HEK293 (cell line): Measurements from ENCODE around the gene JMJD6.

Experiments used
- CTCF ChIA-PET: fragments of 350-600 bp; formaldehyde crosslinking; extraction: SDS; loops from one replicate; lab custom pipeline; 2021; ENCODE audit warnings: antibody characterized with exemption; lab: Yijun Ruan, JAX
- POLR2A ChIA-PET: fragments of 300-600 bp; formaldehyde crosslinking; extraction: SDS; loops from one replicate; lab custom pipeline; 2020; ENCODE audit warnings: antibody characterized with exemption, inconsistent platforms; lab: Yijun Ruan, JAX
- H3K27ac ChIP-seq: fragments of 200-500 bp; sonication (Bioruptor generic); 2 replicates; pipeline ENCODE4 v1.5.1; 2014; ENCODE audit warnings: low read depth, low read length, control low read depth, inconsistent platforms; ENCODE audit errors: extremely low read depth
- H3K36me3 ChIP-seq, 2 experiments: fragments of 200-500 bp in 1 of 2; sonication (Bioruptor generic) in 1 of 2; 1 replicate in 1 of 2; 2 replicates in 1 of 2; pipeline ENCODE4 v1.5.1; 2014 to 2017; ENCODE audit warnings: inconsistent platforms in 2 of 2, low read length in 2 of 2; ENCODE audit not compliant: control insufficient read depth in 2 of 2, insufficient read depth in 1 of 2
- H3K4me1 ChIP-seq: fragments of 200-500 bp; sonication (Bioruptor generic); 2 replicates; pipeline ENCODE4 v1.5.1; 2014; ENCODE audit warnings: mild to moderate bottlenecking, low read length, inconsistent platforms; ENCODE audit not compliant: control insufficient read depth, insufficient read depth
- H3K4me3 ChIP-seq: 2 replicates; pipeline ENCODE4 v1.5.1; 2011; ENCODE audit warnings: low read depth, mild to moderate bottlenecking, control low read depth, low read length, moderate library complexity
- H3K9me3 ChIP-seq: fragments of 200-500 bp; sonication (Bioruptor generic); 2 replicates; pipeline ENCODE4 v1.5.1; 2014; ENCODE audit warnings: low read depth, low read length, inconsistent platforms; ENCODE audit not compliant: control insufficient read depth, insufficient read depth
- GLIS2 ChIP-seq: fragments of 450-650 bp; formaldehyde crosslinking; IDR thresholded peaks from 2 replicates; pipeline ENCODE4 v1.5.1; 2016; ENCODE audit warnings: missing biosample characterization, missing genetic modification characterization
- HOXD13 ChIP-seq: sonication (generic); formaldehyde crosslinking; IDR thresholded peaks from 2 replicates; pipeline ENCODE4 v1.8.0; 2022; ENCODE audit warnings: missing genetic modification reagents, borderline replicate concordance
- KLF9 ChIP-seq: fragments of 450-650 bp; formaldehyde crosslinking; IDR thresholded peaks from 2 replicates; pipeline ENCODE4 v1.5.1; 2016; ENCODE audit warnings: missing biosample characterization, missing genetic modification characterization, low read depth
- OVOL3 ChIP-seq: fragments of 450-650 bp; formaldehyde crosslinking; IDR thresholded peaks from 2 replicates; pipeline ENCODE4 v1.5.1; 2016; ENCODE audit warnings: missing biosample characterization, missing genetic modification characterization
- SCRT1 ChIP-seq: fragments of 450-650 bp; formaldehyde crosslinking; IDR thresholded peaks from 2 replicates; pipeline ENCODE4 v1.5.1; 2016; ENCODE audit warnings: missing biosample characterization, missing genetic modification characterization, borderline replicate concordance
- TRIM28 ChIP-seq: IDR thresholded peaks from 2 replicates; pipeline ENCODE4 v1.6.1; 2011; ENCODE audit warnings: low read length, control low read depth, borderline replicate concordance
- WT1 ChIP-seq: fragments of 450-650 bp; formaldehyde crosslinking; IDR thresholded peaks from 2 replicates; pipeline ENCODE4 v1.5.1; 2016; ENCODE audit warnings: missing biosample characterization, missing genetic modification characterization
- YY2 ChIP-seq: fragments of 450-650 bp; formaldehyde crosslinking; IDR thresholded peaks from 2 replicates; pipeline ENCODE4 v1.5.1; 2016; ENCODE audit warnings: missing biosample characterization, missing genetic modification characterization
- ZFHX2 ChIP-seq: fragments of 450-650 bp; formaldehyde crosslinking; conservative IDR thresholded peaks from 2 replicates; pipeline ENCODE4 v1.5.1; 2016; ENCODE audit warnings: missing biosample characterization, missing genetic modification characterization
- ZFP41 ChIP-seq: fragments of 450-650 bp; formaldehyde crosslinking; IDR thresholded peaks from 2 replicates; pipeline ENCODE4 v1.5.1; 2016; ENCODE audit warnings: missing biosample characterization, missing genetic modification characterization, borderline replicate concordance
- ZNF146 ChIP-seq: fragments of 450-650 bp; formaldehyde crosslinking; IDR thresholded peaks from 2 replicates; pipeline ENCODE4 v1.5.1; 2016; ENCODE audit warnings: missing biosample characterization, missing genetic modification characterization
- ZNF23 ChIP-seq: fragments of 450-650 bp; formaldehyde crosslinking; IDR thresholded peaks from 2 replicates; pipeline ENCODE4 v1.5.1; 2016; ENCODE audit warnings: missing biosample characterization, missing genetic modification characterization, borderline replicate concordance
- ZNF560 ChIP-seq: fragments of 450-650 bp; formaldehyde crosslinking; IDR thresholded peaks from 2 replicates; pipeline ENCODE4 v1.5.1; 2017; ENCODE audit warnings: missing biosample characterization, missing genetic modification characterization, borderline replicate concordance
- ZNF610 ChIP-seq: fragments of 450-650 bp; formaldehyde crosslinking; IDR thresholded peaks from 2 replicates; pipeline ENCODE4 v1.5.1; 2016; ENCODE audit warnings: missing biosample characterization, missing genetic modification characterization, borderline replicate concordance
- ZNF654 ChIP-seq: fragments of 450-650 bp; formaldehyde crosslinking; IDR thresholded peaks from 2 replicates; pipeline ENCODE4 v1.5.1; 2016; ENCODE audit warnings: low read depth, missing biosample characterization, missing genetic modification characterization
- ZNF664 ChIP-seq: fragments of 450-650 bp; formaldehyde crosslinking; IDR thresholded peaks from 2 replicates; pipeline ENCODE4 v1.5.1; 2016; ENCODE audit warnings: missing biosample characterization, missing genetic modification characterization
- ZNF747 ChIP-seq: fragments of 450-650 bp; formaldehyde crosslinking; IDR thresholded peaks from 2 replicates; pipeline ENCODE4 v1.5.1; 2016; ENCODE audit warnings: missing biosample characterization, missing genetic modification characterization
- ZNF792 ChIP-seq: fragments of 450-650 bp; formaldehyde crosslinking; IDR thresholded peaks from 2 replicates; pipeline ENCODE4 v1.5.1; 2016; ENCODE audit warnings: missing biosample characterization, missing genetic modification characterization
- ZNF843 ChIP-seq: fragments of 450-650 bp; formaldehyde crosslinking; IDR thresholded peaks from 2 replicates; pipeline ENCODE4 v1.5.1; 2016; ENCODE audit warnings: missing biosample characterization, missing genetic modification characterization
- TF ChIP-seq, protein P1 (sequence below): fragments of 450-650 bp; formaldehyde crosslinking; IDR thresholded peaks from 2 replicates; pipeline ENCODE4 v1.5.1; 2016; ENCODE audit warnings: missing biosample characterization, missing genetic modification characterization, borderline replicate concordance
- TF ChIP-seq, protein P2 (sequence below): fragments of 450-650 bp; formaldehyde crosslinking; IDR thresholded peaks from 2 replicates; pipeline ENCODE4 v1.5.1; 2016; ENCODE audit warnings: missing biosample characterization, missing genetic modification characterization
- TF ChIP-seq, protein P3 (sequence below): fragments of 450-650 bp; IDR thresholded peaks from 2 replicates; pipeline ENCODE4 v1.5.1; 2018; ENCODE audit warnings: missing biosample characterization, mild to moderate bottlenecking, missing genetic modification characterization
- TF ChIP-seq, protein P4 (sequence below): fragments of 450-650 bp; formaldehyde crosslinking; IDR thresholded peaks from 2 replicates; pipeline ENCODE4 v1.5.1; 2016; ENCODE audit warnings: missing biosample characterization, missing genetic modification characterization

JMJD6 gene

DNA sequence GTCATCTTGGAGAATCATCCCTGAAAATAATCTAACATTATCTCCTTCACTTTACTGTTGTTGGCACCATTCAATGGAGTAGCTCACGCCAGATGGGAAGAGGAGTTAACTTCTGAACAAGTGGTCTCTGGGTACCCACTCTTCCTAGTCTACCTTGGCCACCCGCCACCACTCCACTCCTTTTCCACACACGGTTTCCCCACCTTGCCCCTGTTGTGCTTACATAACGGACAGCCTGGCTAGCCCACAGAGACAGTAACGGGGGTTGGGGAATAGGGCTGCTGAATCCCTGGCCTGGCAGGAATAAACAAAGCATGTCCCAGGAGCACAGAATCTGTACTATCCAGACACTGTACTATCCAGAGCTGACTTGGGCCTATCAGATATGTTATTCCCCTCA is 12.1 kb downstream of the JMJD6 start (continued):
- TF ChIP-seq, protein P1, sequence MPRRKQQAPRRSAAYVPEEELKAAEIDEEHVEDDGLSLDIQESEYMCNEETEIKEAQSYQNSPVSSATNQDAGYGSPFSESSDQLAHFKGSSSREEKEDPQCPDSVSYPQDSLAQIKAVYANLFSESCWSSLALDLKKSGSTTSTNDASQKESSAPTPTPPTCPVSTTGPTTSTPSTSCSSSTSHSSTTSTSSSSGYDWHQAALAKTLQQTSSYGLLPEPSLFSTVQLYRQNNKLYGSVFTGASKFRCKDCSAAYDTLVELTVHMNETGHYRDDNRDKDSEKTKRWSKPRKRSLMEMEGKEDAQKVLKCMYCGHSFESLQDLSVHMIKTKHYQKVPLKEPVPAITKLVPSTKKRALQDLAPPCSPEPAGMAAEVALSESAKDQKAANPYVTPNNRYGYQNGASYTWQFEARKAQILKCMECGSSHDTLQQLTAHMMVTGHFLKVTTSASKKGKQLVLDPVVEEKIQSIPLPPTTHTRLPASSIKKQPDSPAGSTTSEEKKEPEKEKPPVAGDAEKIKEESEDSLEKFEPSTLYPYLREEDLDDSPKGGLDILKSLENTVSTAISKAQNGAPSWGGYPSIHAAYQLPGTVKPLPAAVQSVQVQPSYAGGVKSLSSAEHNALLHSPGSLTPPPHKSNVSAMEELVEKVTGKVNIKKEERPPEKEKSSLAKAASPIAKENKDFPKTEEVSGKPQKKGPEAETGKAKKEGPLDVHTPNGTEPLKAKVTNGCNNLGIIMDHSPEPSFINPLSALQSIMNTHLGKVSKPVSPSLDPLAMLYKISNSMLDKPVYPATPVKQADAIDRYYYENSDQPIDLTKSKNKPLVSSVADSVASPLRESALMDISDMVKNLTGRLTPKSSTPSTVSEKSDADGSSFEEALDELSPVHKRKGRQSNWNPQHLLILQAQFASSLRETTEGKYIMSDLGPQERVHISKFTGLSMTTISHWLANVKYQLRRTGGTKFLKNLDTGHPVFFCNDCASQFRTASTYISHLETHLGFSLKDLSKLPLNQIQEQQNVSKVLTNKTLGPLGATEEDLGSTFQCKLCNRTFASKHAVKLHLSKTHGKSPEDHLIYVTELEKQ, result no peak
- TF ChIP-seq ZNF843 (tag by site-specific recombination) (no peak), HOXD13 (CRISPR knock-in tag) (no peak), YY2 (tag by site-specific recombination) (no peak)

DNA sequence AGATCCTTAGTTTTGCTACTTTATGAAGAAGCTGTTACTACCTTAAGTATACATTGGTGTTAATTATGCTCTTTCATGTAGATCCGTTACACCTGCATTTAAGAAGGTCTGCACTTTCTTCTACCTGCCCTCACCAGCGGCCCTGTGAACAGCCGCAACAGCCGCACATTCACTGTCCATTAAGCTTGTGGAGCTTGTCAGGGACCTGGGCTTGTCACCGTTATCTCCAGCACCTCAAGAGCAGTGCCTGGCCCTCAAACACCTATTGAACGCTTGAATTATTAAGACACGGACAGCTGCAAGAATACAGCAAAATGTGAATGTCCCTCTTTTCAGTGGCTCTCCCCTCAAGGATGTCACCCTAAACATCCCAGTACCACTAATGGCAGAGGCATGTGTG is 12.6 kb downstream of the JMJD6 start:
- Histone ChIP-seq H3K27ac (no peak overlapping the region), H3K9me3 (no peaks in the 10 kb centered on the region), H3K36me3 (peaks cover 21 to 55% of the 10 kb centered on the region in 2 experiments; a peak in 2 of 3 replicates), H3K4me3 (no peak overlapping the region), H3K4me1 (peaks cover 43% of the 10 kb centered on the region)
- ChIA-PET CTCF (interaction anchor here (0.5 to 9.8 kb wide), 28 partner anchors 11 to 1649 kb away, joined by 3 to 175 read pairs (median 5); partner anchors contain the start of genes JMJD6, METTL23, PRCD and ST6GALNAC1), POLR2A (interaction anchor here (0.9 to 2.1 kb wide), 7 partner anchors 9 to 128 kb away, joined by 3 to 8 read pairs (median 4); partner anchors contain the start of genes SRSF2 and ST6GALNAC2)
- TF ChIP-seq ZNF610 (tag by site-specific recombination) (no peak), SCRT1 (tag by site-specific recombination) (no peak), ZNF747 (tag by site-specific recombination) (no peak), TRIM28 (no peak), KLF9 (tag by site-specific recombination) (no peak), ZNF664 (tag by site-specific recombination) (no peak), ZNF792 (no peak), ZNF654 (tag by site-specific recombination) (no peak), GLIS2 (no peak), ZFP41 (tag by site-specific recombination) (no peak), ZFHX2 (tag by site-specific recombination) (no peak), ZNF146 (tag by site-specific recombination) (no peak), ZNF23 (tag by site-specific recombination) (no peak), ZNF560 (no peak), OVOL3 (tag by site-specific recombination) (no peak), WT1 (no peak)
- TF ChIP-seq, protein P2, sequence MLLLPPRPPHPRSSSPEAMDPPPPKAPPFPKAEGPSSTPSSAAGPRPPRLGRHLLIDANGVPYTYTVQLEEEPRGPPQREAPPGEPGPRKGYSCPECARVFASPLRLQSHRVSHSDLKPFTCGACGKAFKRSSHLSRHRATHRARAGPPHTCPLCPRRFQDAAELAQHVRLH (tag by site-specific recombination), result no peak
- TF ChIP-seq, protein P3, sequence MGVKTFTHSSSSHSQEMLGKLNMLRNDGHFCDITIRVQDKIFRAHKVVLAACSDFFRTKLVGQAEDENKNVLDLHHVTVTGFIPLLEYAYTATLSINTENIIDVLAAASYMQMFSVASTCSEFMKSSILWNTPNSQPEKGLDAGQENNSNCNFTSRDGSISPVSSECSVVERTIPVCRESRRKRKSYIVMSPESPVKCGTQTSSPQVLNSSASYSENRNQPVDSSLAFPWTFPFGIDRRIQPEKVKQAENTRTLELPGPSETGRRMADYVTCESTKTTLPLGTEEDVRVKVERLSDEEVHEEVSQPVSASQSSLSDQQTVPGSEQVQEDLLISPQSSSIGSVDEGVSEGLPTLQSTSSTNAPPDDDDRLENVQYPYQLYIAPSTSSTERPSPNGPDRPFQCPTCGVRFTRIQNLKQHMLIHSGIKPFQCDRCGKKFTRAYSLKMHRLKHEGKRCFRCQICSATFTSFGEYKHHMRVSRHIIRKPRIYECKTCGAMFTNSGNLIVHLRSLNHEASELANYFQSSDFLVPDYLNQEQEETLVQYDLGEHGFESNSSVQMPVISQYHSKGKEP (tag by site-specific recombination), result no peak
- TF ChIP-seq, protein P4, sequence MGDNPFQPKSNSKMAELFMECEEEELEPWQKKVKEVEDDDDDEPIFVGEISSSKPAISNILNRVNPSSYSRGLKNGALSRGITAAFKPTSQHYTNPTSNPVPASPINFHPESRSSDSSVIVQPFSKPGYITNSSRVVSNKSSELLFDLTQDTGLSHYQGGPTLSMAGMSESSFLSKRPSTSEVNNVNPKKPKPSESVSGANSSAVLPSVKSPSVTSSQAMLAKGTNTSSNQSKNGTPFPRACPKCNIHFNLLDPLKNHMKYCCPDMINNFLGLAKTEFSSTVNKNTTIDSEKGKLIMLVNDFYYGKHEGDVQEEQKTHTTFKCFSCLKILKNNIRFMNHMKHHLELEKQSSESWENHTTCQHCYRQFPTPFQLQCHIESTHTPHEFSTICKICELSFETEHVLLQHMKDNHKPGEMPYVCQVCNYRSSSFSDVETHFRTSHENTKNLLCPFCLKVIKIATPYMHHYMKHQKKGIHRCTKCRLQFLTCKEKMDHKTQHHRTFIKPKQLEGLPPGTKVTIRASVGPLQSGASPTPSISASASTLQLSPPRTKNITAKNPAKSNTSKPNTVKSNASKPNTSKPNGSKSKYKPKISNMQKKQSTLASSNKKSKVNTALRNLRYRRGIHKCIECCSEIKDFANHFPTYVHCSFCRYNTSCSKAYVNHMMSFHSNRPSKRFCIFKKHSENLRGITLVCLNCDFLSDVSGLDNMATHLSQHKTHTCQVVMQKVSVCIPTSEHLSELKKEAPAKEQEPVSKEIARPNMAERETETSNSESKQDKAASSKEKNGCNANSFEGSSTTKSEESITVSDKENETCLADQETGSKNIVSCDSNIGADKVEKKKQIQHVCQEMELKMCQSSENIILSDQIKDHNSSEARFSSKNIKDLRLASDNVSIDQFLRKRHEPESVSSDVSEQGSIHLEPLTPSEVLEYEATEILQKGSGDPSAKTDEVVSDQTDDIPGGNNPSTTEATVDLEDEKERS (tag by site-specific recombination), result no peak
